BLaER1 treated with 17β-estradiol and CSF1 and Interleukin-3, amounts not matched to agents 10 nM and 100 nM (cell line): ENCODE measurements around the gene FCN1.

Experiments used
- H3K27ac ChIP-seq, 11 experiments: shearing (Covaris generic); formaldehyde crosslinking; 2 replicates each; pipeline ENCODE4 v1.8.1; 2022
- H3K27me3 ChIP-seq, 11 experiments: shearing (Covaris generic); formaldehyde crosslinking; 2 replicates each; pipeline ENCODE4 v1.8.1; 2022
- H3K36me3 ChIP-seq, 11 experiments: shearing (Covaris generic); formaldehyde crosslinking; 2 replicates each; pipeline ENCODE4 v1.8.1; 2022
- H3K4me1 ChIP-seq, 10 experiments: shearing (Covaris generic); formaldehyde crosslinking; 2 replicates each; pipeline ENCODE4 v1.8.1; 2022
- H3K4me2 ChIP-seq, 11 experiments: shearing (Covaris generic); formaldehyde crosslinking; 2 replicates each; pipeline ENCODE4 v1.8.1; 2022
- H3K4me3 ChIP-seq, 10 experiments: shearing (Covaris generic); formaldehyde crosslinking; 2 replicates each; pipeline ENCODE4 v1.8.1; 2022
- H3K9ac ChIP-seq, 11 experiments: shearing (Covaris generic); formaldehyde crosslinking; 2 replicates each; pipeline ENCODE4 v1.8.1; 2022
- H3K9me3 ChIP-seq, 11 experiments: shearing (Covaris generic); formaldehyde crosslinking; replicated peaks in 1 of 11; 2 replicates each; pipeline ENCODE4 v1.8.1; 2022
- H4K20me1 ChIP-seq, 11 experiments: shearing (Covaris generic); formaldehyde crosslinking; 2 replicates each; pipeline ENCODE4 v1.8.1; 2022
- Cebpa-rat ChIP-seq, 11 experiments: shearing (Covaris generic); IDR thresholded peaks; 2 replicates each; pipeline ENCODE4 v1.8.1; 2022

Gene FCN1

DNA sequence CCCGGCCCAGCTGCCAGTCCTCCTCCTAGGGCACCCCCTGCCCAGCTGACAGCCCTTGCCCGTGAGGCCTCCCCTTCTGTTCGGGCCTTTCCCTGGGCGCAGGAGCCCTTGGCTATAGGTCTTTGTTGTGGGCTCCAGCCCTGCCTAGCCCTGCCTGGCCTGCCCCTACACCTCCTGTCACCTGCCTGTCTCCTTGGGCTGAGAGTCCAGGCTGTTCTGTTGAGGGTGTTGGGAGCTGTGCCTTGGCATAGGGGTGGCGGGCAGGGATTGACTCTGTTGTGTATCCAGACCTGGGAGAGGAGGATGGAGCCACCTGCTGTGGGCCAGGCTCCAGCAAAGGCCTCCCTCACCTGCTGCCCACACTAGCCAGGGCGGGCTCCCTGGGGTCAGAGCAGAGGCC is 25.5 kb downstream of the FCN1 start:
- no peak for TF ChIP-seq Cebpa-rat (IDR thresholded peaks at IDR 0.05)
- peaks cover 0 to 63% (median 0%) of the 10 kb centered on the region in 11 experiments; a peak in 5 of 22 replicates for H3K27me3 ChIP-seq
- H3K4me2 ChIP-seq: peak overlapping the region; percentile 32 to 88 (median 84)

DNA sequence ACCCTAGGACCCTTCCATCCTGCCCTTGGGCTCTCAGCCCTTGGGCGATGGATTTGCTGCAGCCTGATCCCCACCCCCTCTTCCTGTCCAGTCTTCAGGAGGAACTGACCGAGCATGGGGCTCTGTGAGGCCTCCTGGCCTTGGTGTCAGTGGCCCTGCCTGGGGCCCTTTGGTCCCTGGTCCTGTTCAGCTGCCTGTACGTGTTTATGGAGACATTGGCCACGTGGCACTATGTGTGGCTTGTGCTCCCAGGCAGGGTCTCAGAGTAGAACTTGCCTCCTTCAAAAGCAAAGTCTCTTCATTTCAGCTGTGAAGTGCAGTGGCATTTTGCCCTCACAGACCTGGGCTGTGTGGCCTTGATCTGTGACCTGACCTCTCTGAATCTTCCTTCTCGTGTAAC is 26.0 kb downstream of the FCN1 start:
- peaks cover 0 to 68% (median 0%) of the 10 kb centered on the region in 11 experiments; a peak in 5 of 22 replicates for H3K27me3 ChIP-seq

More for the DNA sequence above, 25.5 kb downstream of the FCN1 start:
- Histone ChIP-seq H3K36me3 (no peaks in the 10 kb centered on the region), H3K4me1 (peaks cover 55 to 72% (median 69%) of the 10 kb centered on the region in 10 experiments), H3K4me3 (no peak overlapping the region), H3K9me3 (peaks cover 13 to 22% (median 15%) of the 10 kb centered on the region in 11 experiments; a peak in 21 of 22 replicates), H3K27ac (no peak overlapping the region), H4K20me1 (peaks cover 0 to 10% (median 0%) of the 10 kb centered on the region in 11 experiments; a peak in 7 of 22 replicates), H3K9ac (no peak overlapping the region)

DNA sequence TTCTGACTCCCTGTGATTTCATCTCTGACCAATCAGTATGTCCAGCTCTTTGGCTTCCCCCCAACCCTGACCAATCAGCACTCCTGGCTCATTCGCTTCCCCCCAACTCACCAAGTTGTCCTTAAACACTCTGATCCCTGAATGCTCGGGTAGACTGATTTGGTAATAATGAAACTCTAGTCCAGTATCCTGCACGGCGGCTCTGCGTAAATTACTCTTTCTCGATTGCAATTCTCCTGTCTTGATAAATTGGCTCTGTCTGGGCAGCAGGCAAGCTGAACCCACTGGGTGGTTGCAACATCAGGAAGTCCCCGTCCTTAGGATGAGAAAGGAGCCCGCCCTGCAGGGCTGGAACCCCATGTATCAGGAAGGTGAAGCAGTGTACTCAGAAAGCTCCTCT is 26.7 kb downstream of the FCN1 start:
- TF ChIP-seq Cebpa-rat (IDR thresholded peaks at IDR 0.05): no peak

More for the DNA sequence above, 26.0 kb downstream of the FCN1 start:
- no peak overlapping the region for H3K27ac ChIP-seq
- peaks cover 13 to 22% (median 15%) of the 10 kb centered on the region in 11 experiments; a peak in 21 of 22 replicates for H3K9me3 ChIP-seq
- H3K4me2 ChIP-seq: peak overlapping the region; percentile 32 to 88 (median 84)
- H3K9ac ChIP-seq: no peak overlapping the region
- H3K4me1 ChIP-seq: peaks cover 58 to 75% (median 74%) of the 10 kb centered on the region in 10 experiments
- no peak for TF ChIP-seq Cebpa-rat (IDR thresholded peaks at IDR 0.05)
- no peaks in the 10 kb centered on the region for H3K36me3 ChIP-seq
- no peak overlapping the region for H3K4me3 ChIP-seq
- peaks cover 0 to 10% (median 0%) of the 10 kb centered on the region in 11 experiments; a peak in 7 of 22 replicates for H4K20me1 ChIP-seq

DNA sequence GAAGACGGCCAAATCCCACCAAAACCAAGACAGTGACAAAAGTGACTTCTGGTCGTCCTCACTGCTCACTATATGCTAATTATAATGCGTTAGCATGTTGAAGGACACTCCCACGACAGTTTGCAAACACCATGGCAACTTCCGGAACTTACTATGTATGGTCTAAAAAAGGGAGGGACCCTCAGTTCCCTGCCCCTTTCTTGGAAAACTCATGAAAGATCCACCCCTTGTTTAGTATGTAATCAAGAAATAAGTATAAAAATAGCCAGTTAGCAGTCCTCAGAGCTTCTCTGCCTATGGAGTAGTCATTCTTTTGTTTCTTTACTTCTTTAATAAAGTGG is 27.6 kb downstream of the FCN1 start:
- Histone ChIP-seq H3K27me3 (peaks cover 0 to 72% (median 0%) of the 10 kb centered on the region in 11 experiments; a peak in 5 of 22 replicates), H3K9ac (peak overlapping the region in 2 of 11 experiments; percentile 3 to 43; a peak in 1 of 22 replicates), H3K4me2 (peak overlapping the region; percentile 32 to 88 (median 84)), H3K36me3 (no peaks in the 10 kb centered on the region), H4K20me1 (peaks cover 0 to 10% (median 0%) of the 10 kb centered on the region in 11 experiments; a peak in 7 of 22 replicates), H3K9me3 (peaks cover 12 to 21% (median 15%) of the 10 kb centered on the region in 11 experiments; a peak in 21 of 22 replicates), H3K27ac (peak overlapping the region in 9 of 11 experiments; percentile 22 to 56 (median 43); a peak in 15 of 22 replicates), H3K4me1 (peaks cover 50 to 76% (median 68%) of the 10 kb centered on the region in 10 experiments), H3K4me3 (no peak overlapping the region)
- no peak for TF ChIP-seq Cebpa-rat (IDR thresholded peaks at IDR 0.05)

More for the DNA sequence above, 26.7 kb downstream of the FCN1 start:
- Histone ChIP-seq H3K4me1 (peaks cover 58 to 81% (median 76%) of the 10 kb centered on the region in 10 experiments), H4K20me1 (peaks cover 0 to 10% (median 0%) of the 10 kb centered on the region in 11 experiments; a peak in 7 of 22 replicates), H3K9ac (no peak overlapping the region), H3K36me3 (no peaks in the 10 kb centered on the region), H3K4me2 (peak overlapping the region; percentile 32 to 88 (median 84)), H3K9me3 (peaks cover 13 to 22% (median 15%) of the 10 kb centered on the region in 11 experiments; a peak in 21 of 22 replicates), H3K27ac (peak overlapping the region in 3 of 11 experiments; percentile 43 to 56 (median 53); a peak in 3 of 22 replicates), H3K4me3 (no peak overlapping the region), H3K27me3 (peaks cover 0 to 75% (median 0%) of the 10 kb centered on the region in 11 experiments; a peak in 5 of 22 replicates)

DNA sequence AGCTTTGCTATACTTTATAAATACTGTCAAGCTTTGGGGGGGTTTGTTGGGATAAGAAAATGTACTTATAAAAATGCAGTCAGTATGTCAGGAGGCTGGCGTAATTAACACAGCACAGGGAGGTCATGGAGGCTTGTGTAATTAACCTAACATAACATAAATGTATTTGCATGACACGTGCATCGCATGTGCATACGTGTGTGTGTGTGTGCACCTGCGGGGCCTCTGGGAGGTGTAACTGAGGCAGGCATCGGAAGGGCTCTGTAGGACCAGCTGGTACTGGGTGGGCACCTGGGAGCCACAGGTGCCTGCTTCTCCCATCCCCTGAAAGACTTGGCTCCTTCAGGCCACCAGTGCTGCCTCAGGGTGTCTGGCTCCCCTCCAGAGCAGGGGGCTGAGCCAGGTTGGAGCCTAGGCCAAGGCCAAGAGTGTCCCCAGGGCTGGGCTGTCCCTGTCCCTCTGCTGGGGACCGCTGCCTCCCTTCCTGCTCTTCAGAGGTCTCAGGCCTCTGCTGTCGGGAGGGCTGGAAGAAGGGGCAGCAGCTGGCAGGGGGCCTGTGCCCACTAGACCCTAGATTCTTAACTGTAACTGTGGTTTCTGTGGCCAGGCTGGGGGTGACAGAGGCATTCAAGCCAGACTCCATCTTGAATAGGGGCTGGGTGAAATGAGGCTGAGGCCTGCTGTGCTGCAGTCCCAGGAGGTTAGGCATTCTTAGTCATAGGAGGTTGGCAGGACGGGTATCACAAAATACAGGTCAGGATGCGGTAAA is 28.1 kb downstream of the FCN1 start:
- 0 out of 20 replicates have a peak overlapping the region, but pooled peaks of 1 of the 10 experiments have one; percentile 1 for H3K4me3 ChIP-seq
- no peak for TF ChIP-seq Cebpa-rat (IDR thresholded peaks at IDR 0.05)
- peaks cover 50 to 72% (median 65%) of the 10 kb centered on the region in 10 experiments for H3K4me1 ChIP-seq
- no peaks in the 10 kb centered on the region for H3K36me3 ChIP-seq
- H3K9me3 ChIP-seq: peaks cover 6 to 15% (median 9%) of the 10 kb centered on the region in 11 experiments; a peak in 21 of 22 replicates
- H3K9ac ChIP-seq: peak overlapping the region in 6 of 11 experiments; percentile 12 to 52 (median 31); a peak in 7 of 22 replicates
- peaks cover 0 to 68% (median 0%) of the 10 kb centered on the region in 11 experiments; a peak in 5 of 22 replicates for H3K27me3 ChIP-seq
- H4K20me1 ChIP-seq: peaks cover 0 to 10% (median 0%) of the 10 kb centered on the region in 11 experiments; a peak in 7 of 22 replicates
- H3K27ac ChIP-seq: peak overlapping the region in 9 of 11 experiments; percentile 32 to 56 (median 47); a peak in 17 of 22 replicates
- H3K4me2 ChIP-seq: peak overlapping the region; percentile 32 to 88 (median 84)

DNA sequence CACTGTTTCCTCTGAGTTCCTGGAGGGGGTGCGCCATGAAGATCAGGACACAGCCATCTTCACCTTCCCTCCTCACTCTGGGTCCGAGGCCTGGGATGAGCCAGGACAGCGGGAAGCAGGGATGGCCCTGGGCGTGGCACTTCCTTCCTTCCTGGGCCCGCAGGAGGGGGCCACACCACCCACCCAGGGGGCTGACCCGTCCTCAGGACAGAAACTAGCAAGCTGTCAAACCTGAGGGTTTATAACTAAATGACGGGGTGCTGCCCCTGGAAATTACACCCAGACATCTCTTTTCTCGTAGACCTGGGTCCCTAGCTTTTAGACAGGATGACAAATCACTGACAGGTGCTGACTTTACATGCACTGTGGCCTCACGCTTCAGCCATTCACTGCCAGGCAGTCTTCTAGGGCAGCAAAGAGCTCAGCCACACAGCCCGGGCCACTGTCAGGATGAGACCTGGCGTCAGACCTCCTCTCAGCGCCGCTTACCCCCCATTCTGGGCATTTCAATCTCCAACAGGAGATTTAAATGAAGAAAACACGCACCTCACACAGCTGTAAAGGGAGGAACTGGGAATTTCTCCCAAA is 29.0 kb downstream of the FCN1 start:
- peaks cover 0 to 65% (median 0%) of the 10 kb centered on the region in 11 experiments; a peak in 5 of 22 replicates for H3K27me3 ChIP-seq
- H3K9ac ChIP-seq: peak overlapping the region in 3 of 11 experiments; percentile 20 to 50 (median 21); a peak in 2 of 22 replicates
- peaks cover 0 to 7% (median under 1%) of the 10 kb centered on the region in 11 experiments; a peak in 9 of 22 replicates for H3K9me3 ChIP-seq
- TF ChIP-seq Cebpa-rat (IDR thresholded peaks at IDR 0.05): no peak
- H3K27ac ChIP-seq: peak overlapping the region in 2 of 11 experiments; percentile 45 to 50; a peak in 3 of 22 replicates
- no peak overlapping the region for H3K4me3 ChIP-seq
- no peaks in the 10 kb centered on the region for H3K36me3 ChIP-seq
- H4K20me1 ChIP-seq: peaks cover 0 to 10% (median 0%) of the 10 kb centered on the region in 11 experiments; a peak in 7 of 22 replicates
- H3K4me1 ChIP-seq: peaks cover 50 to 72% (median 65%) of the 10 kb centered on the region in 10 experiments
- H3K4me2 ChIP-seq: peak overlapping the region; percentile 40 to 88 (median 79)

DNA sequence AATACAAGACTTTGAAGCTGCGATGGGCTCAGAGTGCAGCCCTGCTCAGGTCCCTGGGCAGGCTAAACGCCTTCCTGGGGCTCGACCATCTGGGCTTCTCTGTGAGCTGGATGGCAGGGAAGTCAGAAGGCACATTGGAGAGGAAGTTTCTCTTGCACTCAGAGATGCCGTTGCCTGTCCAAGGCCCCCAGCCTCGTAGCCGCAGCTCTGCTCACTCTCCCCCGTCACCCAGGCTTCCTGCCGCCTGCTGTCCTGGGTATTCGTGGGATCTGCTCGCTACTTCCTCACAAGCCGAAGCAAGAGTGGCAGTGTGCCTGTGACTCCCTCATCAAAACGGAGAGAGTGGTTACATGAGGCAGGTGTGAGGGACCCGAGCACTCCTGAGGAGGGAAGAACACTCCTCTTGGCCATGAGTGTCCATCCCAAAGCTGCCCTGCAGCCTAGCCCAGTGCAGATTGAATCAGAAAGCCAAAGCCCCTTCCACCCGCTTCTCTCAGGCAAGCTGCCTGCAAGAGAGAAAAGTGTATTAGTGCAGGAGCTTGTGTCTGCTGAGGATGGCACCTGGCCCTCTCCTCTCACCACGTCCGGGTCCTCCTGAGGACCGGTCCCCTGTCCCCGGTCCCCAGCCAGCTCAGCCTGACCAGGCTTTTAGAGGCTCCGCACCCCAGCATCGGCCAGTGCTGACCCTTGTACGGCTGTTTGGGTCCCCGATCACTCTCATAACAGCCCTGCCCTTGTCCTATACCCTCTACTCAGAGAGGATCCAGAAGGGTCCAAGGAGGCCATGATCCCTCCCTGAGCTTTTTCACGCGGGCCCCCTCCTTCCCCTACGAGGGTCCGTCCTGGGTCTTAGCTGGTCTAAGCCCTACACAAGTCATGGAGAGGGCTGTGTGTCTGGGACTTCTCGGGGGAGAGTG is 29.8 kb downstream of the FCN1 start:
- Histone ChIP-seq H3K9ac (peak overlapping the region in 4 of 11 experiments; percentile 20 to 50 (median 42); a peak in 5 of 22 replicates), H3K27ac (peak overlapping the region in 4 of 11 experiments; percentile 1 to 50 (median 29); a peak in 6 of 22 replicates), H3K4me1 (peaks cover 50 to 71% (median 65%) of the 10 kb centered on the region in 10 experiments), H4K20me1 (peaks cover 0 to 10% (median 0%) of the 10 kb centered on the region in 11 experiments; a peak in 7 of 22 replicates), H3K4me3 (no peak overlapping the region), H3K9me3 (peaks cover 0 to 1% (median 0%) of the 10 kb centered on the region in 11 experiments; a peak in 1 of 22 replicates), H3K36me3 (no peaks in the 10 kb centered on the region), H3K27me3 (peaks cover 0 to 65% (median 0%) of the 10 kb centered on the region in 11 experiments; a peak in 5 of 22 replicates), H3K4me2 (peak overlapping the region; percentile 40 to 88 (median 79))
- TF ChIP-seq Cebpa-rat (IDR thresholded peaks at IDR 0.05): no peak
